HepG2 (cell line): Measurements from ENCODE around the gene EHD1. TPM values are rescaled to one million over a fixed set of nuclear protein-coding genes. Genes with fewer than 3 reads are reported as not detected.
A peak's percentile ranks its signal among the peaks of the same experiment; 100 is the strongest.

Source experiments
- CHCHD3 ChIP-seq: sonication (generic); formaldehyde crosslinking; IDR thresholded peaks from 2 replicates; pipeline ENCODE4 v1.8.0; 2022; ENCODE audit warnings: mild to moderate bottlenecking, missing genetic modification reagents, moderate library complexity
- DR1 ChIP-seq: sonication (generic); formaldehyde crosslinking; IDR thresholded peaks from 2 replicates; pipeline ENCODE4 v1.8.0; 2021; ENCODE audit warnings: mild to moderate bottlenecking, missing genetic modification reagents, inconsistent platforms
- GATAD2A ChIP-seq: IDR thresholded peaks from 2 replicates; pipeline ENCODE4 v1.6.1; 2016
- HMGXB3 ChIP-seq: sonication (generic); formaldehyde crosslinking; IDR thresholded peaks from 2 replicates; pipeline ENCODE4 v1.4.0; 2020; ENCODE audit warnings: missing genetic modification reagents, borderline replicate concordance
- JUND ChIP-seq: sonication (generic); formaldehyde crosslinking; IDR thresholded peaks from 2 replicates; pipeline ENCODE4 v1.8.0; 2022; ENCODE audit warnings: mild to moderate bottlenecking, missing genetic modification reagents
- KLF12 ChIP-seq: sonication (generic); formaldehyde crosslinking; IDR thresholded peaks from 2 replicates; pipeline ENCODE4 v1.4.0; 2020; ENCODE audit warnings: missing genetic modification reagents, borderline replicate concordance
- MED1 ChIP-seq: sonication (generic); formaldehyde crosslinking; IDR thresholded peaks from 2 replicates; pipeline ENCODE4 v1.4.0; 2020; ENCODE audit warnings: missing genetic modification reagents
- NFE2 ChIP-seq: sonication (generic); formaldehyde crosslinking; IDR thresholded peaks from 2 replicates; pipeline ENCODE4 v1.4.0; 2020; ENCODE audit warnings: missing genetic modification reagents
- NFKB2 ChIP-seq: sonication (generic); formaldehyde crosslinking; IDR thresholded peaks from 2 replicates; pipeline ENCODE4 v1.4.0; 2020; ENCODE audit warnings: missing genetic modification reagents, borderline replicate concordance
- RXRA ChIP-seq: sonication (generic); formaldehyde crosslinking; IDR thresholded peaks from 2 replicates; pipeline ENCODE4 v1.5.1; 2020; ENCODE audit warnings: missing genetic modification reagents
- RXRB ChIP-seq: IDR thresholded peaks from 2 replicates; pipeline ENCODE4 v1.6.1; 2016; ENCODE audit warnings: borderline replicate concordance, missing genetic modification reagents, missing compliant biosample characterization
- SALL1 ChIP-seq: sonication (generic); formaldehyde crosslinking; IDR thresholded peaks from 2 replicates; pipeline ENCODE4 v1.8.0; 2022; ENCODE audit warnings: mild to moderate bottlenecking, missing genetic modification reagents
- SAP130 ChIP-seq: IDR thresholded peaks from 2 replicates; pipeline ENCODE4 v1.6.1; 2016; ENCODE audit warnings: low read depth
- ZFP62 ChIP-seq: sonication (generic); formaldehyde crosslinking; IDR thresholded peaks from 2 replicates; pipeline ENCODE4 v1.4.0; 2020; ENCODE audit warnings: missing genetic modification reagents
- ZFY ChIP-seq: sonication (generic); formaldehyde crosslinking; IDR thresholded peaks from 2 replicates; pipeline ENCODE4 v1.4.0; 2020; ENCODE audit warnings: missing genetic modification reagents
- ZMYM4 ChIP-seq: sonication (generic); formaldehyde crosslinking; IDR thresholded peaks from 2 replicates; pipeline ENCODE4 v1.8.1; 2023; ENCODE audit warnings: mild to moderate bottlenecking, missing genetic modification reagents
- ZNF33A ChIP-seq: sonication (generic); formaldehyde crosslinking; IDR thresholded peaks from 2 replicates; pipeline ENCODE4 v1.5.1; 2020; ENCODE audit warnings: missing genetic modification reagents, mild to moderate bottlenecking, moderate library complexity, borderline replicate concordance
- ZNF614 ChIP-seq: IDR thresholded peaks from 2 replicates; pipeline ENCODE4 v1.6.1; 2018; ENCODE audit warnings: missing biosample characterization, missing genetic modification reagents, inconsistent platforms, borderline replicate concordance
- ZNF704 ChIP-seq: sonication (generic); formaldehyde crosslinking; IDR thresholded peaks from 2 replicates; pipeline ENCODE4 v1.8.1; 2023; ENCODE audit warnings: mild to moderate bottlenecking, inconsistent platforms, moderate library complexity, missing genetic modification reagents, borderline replicate concordance
- ZUFSP ChIP-seq: sonication (generic); formaldehyde crosslinking; IDR thresholded peaks from 2 replicates; pipeline ENCODE4 v1.9.0; 2021; ENCODE audit warnings: missing genetic modification reagents, mild to moderate bottlenecking, borderline replicate concordance
- polyA plus RNA-seq, 8 experiments: library from polyadenylated mRNA; depleted of rRNA in 3 of 8; stranded (reverse) in 7 of 8; unstranded in 1 of 8; fragments of >200 nt; fragmentation: Illumina TruSeq in 4 of 8; extraction: Trizol in 4 of 8; gene quantifications; 2 replicates each; pipeline versions ENCODE4 v1.2.1 to v1.2.3, GENCODE V29; 2011 to 2016; ENCODE audit warnings: low read depth in 4 of 8, missing spikeins in 1 of 8, mixed read lengths in 1 of 8; ENCODE audit not compliant: insufficient read depth in 1 of 8
- total RNA-seq, 5 experiments: library from RNA; depleted of rRNA; stranded (reverse); fragments of >200 nt; fragmentation: Illumina TruSeq; extraction: Trizol; gene quantifications; 2 replicates each; pipeline ENCODE4 v1.2.3, GENCODE V29; 2016; ENCODE audit warnings: low read depth in 1 of 5

Gene EHD1
- total and polyA plus RNA-seq, 2 of the 13 experiments (the other 11 are each of a cell fraction or from before 2014, with no cell fraction given): 23.6 to 26.6 TPM

DNA sequence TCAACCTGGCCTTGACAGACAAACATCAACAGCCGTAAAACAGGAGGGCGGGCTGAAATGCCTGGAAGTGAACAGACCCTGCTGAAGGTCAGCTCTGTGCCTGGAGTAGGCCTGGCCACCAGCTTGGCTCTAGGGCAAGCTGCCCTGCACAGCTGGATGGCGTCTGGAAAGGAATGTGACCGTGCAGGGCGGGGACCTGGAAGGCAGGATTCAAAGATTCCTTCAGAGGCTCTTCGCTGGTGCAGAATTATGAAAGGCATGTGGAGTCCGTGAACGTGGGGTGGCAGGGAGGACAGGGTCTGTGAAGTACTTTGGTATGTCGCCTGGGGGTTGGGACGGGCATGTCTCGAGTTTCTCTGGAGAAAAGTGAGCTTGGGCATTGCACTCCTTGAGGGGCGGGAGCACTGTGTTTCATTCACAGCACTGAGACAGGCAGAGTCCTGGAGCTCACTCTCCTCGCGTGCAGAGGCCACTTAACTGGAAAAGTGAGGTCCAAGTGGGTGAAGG, 1.5 kb downstream of the EHD1 start (continued):
- TF ChIP-seq HMGXB3 (CRISPR knock-in tag): no peak
- TF ChIP-seq ZNF704: 0 out of 2 replicates have a peak, but pooled peaks have one; percentile 38
- 0 out of 2 replicates have a peak, but pooled peaks have one; percentile 17 for TF ChIP-seq JUND (CRISPR knock-in tag)
- peak; percentile 76 for TF ChIP-seq SAP130 (CRISPR knock-in tag)
- no peak for TF ChIP-seq DR1 (CRISPR knock-in tag)
- TF ChIP-seq GATAD2A: peak; percentile 43; the same call in 1 of the 2 replicates
- 0 out of 2 replicates have a peak, but pooled peaks have one; percentile 56 for TF ChIP-seq ZFP62 (CRISPR knock-in tag)
- TF ChIP-seq KLF12: 0 out of 2 replicates have a peak, but pooled peaks have one; percentile 54
- no peak for TF ChIP-seq RXRB (CRISPR knock-in tag)
- no peak for TF ChIP-seq ZNF33A (CRISPR knock-in tag)
- TF ChIP-seq RXRA (CRISPR knock-in tag): 0 out of 2 replicates have a peak, but pooled peaks have one; percentile 35
- no peak for TF ChIP-seq ZNF614
- TF ChIP-seq SALL1 (CRISPR knock-in tag): peak; percentile 32; the same call in 1 of the 2 replicates
- 0 out of 2 replicates have a peak, but pooled peaks have one; percentile 15 for TF ChIP-seq MED1 (CRISPR knock-in tag)
- no peak for TF ChIP-seq CHCHD3 (CRISPR knock-in tag)
- TF ChIP-seq ZUFSP (CRISPR knock-in tag): no peak
- TF ChIP-seq NFE2: no peak
- TF ChIP-seq NFKB2 (CRISPR knock-in tag): peak; percentile 58; the same call in 1 of the 2 replicates
- TF ChIP-seq ZMYM4 (CRISPR knock-in tag): 0 out of 2 replicates have a peak, but pooled peaks have one; percentile 23
- peak; percentile 63 for TF ChIP-seq ZFY (CRISPR knock-in tag)
